Measurements from ENCODE around the gene MAP4.

Gene MAP4

GRCh38 chr3:47980795-47981194, 35.4 kb downstream of the MAP4 start (continued):
- TF ChIP-seq ZXDB (tag by site-specific recombination; IDR thresholded peaks at IDR 0.05) = peak; percentile 41; the same call in 1 of the 2 replicates

DNA sequence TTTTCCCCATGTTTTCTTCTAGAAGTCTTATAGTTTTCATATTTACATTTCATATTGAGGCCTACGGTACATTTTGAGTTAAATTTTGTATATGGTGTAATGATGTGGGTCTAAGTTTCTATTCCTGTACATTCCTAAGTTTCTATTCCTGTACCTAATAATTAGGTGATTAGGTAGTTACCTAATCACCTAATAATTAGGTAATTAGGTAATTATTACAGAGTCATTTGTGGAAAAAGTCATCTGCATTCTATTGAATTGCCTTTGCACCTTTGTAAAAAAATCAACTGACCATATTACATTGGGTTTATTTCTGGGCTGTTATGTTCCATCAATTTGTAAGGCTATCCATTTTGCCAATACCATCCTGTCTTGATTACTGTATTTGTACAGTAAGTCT, 37.1 kb downstream of the MAP4 start:
- no peak overlapping the region for H3K4me3 ChIP-seq (ENCODE audit: low read depth, low read length)
- POLR2A ChIA-PET = no interaction called here
- peaks cover 3% of the 10 kb centered on the region for H3K4me1 ChIP-seq (ENCODE audit: control insufficient read depth, insufficient read depth, low read length)
- no peaks in the 10 kb centered on the region for H3K36me3 ChIP-seq (ENCODE audit: control insufficient read depth in 2 of 2, insufficient read depth in 1 of 2, low read length in 2 of 2)
- no peak overlapping the region for H3K27ac ChIP-seq (ENCODE audit: extremely low read depth, low read depth, low read length)
- H3K9me3 ChIP-seq (ENCODE audit: control insufficient read depth, insufficient read depth, low read depth, low read length) = no peaks in the 10 kb centered on the region
- TF ChIP-seq, protein P1, sequence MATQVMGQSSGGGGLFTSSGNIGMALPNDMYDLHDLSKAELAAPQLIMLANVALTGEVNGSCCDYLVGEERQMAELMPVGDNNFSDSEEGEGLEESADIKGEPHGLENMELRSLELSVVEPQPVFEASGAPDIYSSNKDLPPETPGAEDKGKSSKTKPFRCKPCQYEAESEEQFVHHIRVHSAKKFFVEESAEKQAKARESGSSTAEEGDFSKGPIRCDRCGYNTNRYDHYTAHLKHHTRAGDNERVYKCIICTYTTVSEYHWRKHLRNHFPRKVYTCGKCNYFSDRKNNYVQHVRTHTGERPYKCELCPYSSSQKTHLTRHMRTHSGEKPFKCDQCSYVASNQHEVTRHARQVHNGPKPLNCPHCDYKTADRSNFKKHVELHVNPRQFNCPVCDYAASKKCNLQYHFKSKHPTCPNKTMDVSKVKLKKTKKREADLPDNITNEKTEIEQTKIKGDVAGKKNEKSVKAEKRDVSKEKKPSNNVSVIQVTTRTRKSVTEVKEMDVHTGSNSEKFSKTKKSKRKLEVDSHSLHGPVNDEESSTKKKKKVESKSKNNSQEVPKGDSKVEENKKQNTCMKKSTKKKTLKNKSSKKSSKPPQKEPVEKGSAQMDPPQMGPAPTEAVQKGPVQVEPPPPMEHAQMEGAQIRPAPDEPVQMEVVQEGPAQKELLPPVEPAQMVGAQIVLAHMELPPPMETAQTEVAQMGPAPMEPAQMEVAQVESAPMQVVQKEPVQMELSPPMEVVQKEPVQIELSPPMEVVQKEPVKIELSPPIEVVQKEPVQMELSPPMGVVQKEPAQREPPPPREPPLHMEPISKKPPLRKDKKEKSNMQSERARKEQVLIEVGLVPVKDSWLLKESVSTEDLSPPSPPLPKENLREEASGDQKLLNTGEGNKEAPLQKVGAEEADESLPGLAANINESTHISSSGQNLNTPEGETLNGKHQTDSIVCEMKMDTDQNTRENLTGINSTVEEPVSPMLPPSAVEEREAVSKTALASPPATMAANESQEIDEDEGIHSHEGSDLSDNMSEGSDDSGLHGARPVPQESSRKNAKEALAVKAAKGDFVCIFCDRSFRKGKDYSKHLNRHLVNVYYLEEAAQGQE (tag by site-specific recombination; IDR thresholded peaks at IDR 0.05) = no peak
- TF ChIP-seq, protein P2, sequence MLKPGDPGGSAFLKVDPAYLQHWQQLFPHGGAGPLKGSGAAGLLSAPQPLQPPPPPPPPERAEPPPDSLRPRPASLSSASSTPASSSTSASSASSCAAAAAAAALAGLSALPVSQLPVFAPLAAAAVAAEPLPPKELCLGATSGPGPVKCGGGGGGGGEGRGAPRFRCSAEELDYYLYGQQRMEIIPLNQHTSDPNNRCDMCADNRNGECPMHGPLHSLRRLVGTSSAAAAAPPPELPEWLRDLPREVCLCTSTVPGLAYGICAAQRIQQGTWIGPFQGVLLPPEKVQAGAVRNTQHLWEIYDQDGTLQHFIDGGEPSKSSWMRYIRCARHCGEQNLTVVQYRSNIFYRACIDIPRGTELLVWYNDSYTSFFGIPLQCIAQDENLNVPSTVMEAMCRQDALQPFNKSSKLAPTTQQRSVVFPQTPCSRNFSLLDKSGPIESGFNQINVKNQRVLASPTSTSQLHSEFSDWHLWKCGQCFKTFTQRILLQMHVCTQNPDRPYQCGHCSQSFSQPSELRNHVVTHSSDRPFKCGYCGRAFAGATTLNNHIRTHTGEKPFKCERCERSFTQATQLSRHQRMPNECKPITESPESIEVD (tag by site-specific recombination; IDR thresholded peaks at IDR 0.05) = no peak
- TF ChIP-seq PRDM1 (tag by site-specific recombination; IDR thresholded peaks at IDR 0.05) (no peak), BCL11B (tag by site-specific recombination; IDR thresholded peaks at IDR 0.05; ENCODE audit: low read depth) (no peak), RBAK (tag by site-specific recombination; IDR thresholded peaks at IDR 0.05) (no peak)
- CTCF ChIA-PET = interaction anchor here (0.6 kb wide), 1 partner anchor 12 kb away, joined by 5 read pairs; no protein-coding TSS in a partner anchor

- Histone ChIP-seq H3K36me3 (ENCODE audit: control insufficient read depth in 2 of 2, insufficient read depth in 1 of 2, low read length in 2 of 2) (no peaks in the 10 kb centered on the region), H3K9me3 (ENCODE audit: control insufficient read depth, insufficient read depth, low read depth, low read length) (no peaks in the 10 kb centered on the region), H3K27ac (ENCODE audit: extremely low read depth, low read depth, low read length) (no peak overlapping the region), H3K4me1 (ENCODE audit: control insufficient read depth, insufficient read depth, low read length) (peaks cover 2% of the 10 kb centered on the region), H3K4me3 (ENCODE audit: low read depth, low read length) (no peak overlapping the region)
- TF ChIP-seq ZNF510 (tag by site-specific recombination; IDR thresholded peaks at IDR 0.05; ENCODE audit: insufficient replicate concordance) (no peak), ZNF114 (tag by site-specific recombination; IDR thresholded peaks at IDR 0.05) (no peak), ZNF138 (tag by site-specific recombination; IDR thresholded peaks at IDR 0.05; ENCODE audit: borderline replicate concordance) (no peak), SP2 (tag by site-specific recombination; IDR thresholded peaks at IDR 0.05) (no peak), ZNF416 (tag by site-specific recombination; IDR thresholded peaks at IDR 0.05) (no peak), ZNF140 (tag by site-specific recombination; IDR thresholded peaks at IDR 0.05) (no peak), ZNF211 (tag by site-specific recombination; IDR thresholded peaks at IDR 0.05; ENCODE audit: low read depth) (no peak), ZNF16 (tag by site-specific recombination; IDR thresholded peaks at IDR 0.05; ENCODE audit: low read depth) (no peak), ZNF830 (tag by site-specific recombination; IDR thresholded peaks at IDR 0.05; ENCODE audit: low read depth) (no peak), ZNF350 (tag by site-specific recombination; IDR thresholded peaks at IDR 0.05) (no peak), ZNF560 (tag by site-specific recombination; IDR thresholded peaks at IDR 0.05; ENCODE audit: borderline replicate concordance) (no peak), ZNF433 (tag by site-specific recombination; IDR thresholded peaks at IDR 0.05; ENCODE audit: low read depth) (no peak)
- POLR2A ChIA-PET = no interaction called here
- CTCF ChIA-PET = interaction anchor here (1.3 kb wide), 1 partner anchor 180 kb away, joined by 3 read pairs; no protein-coding TSS in a partner anchor
Observed at GRCh38 chr3:47978386-47978785, 37.8 kb downstream of the MAP4 start.

Measured in HEK293 (cell line).